Fibroblast of peridontal ligament (primary cell): ENCODE measurements around the gene PLCB2.

Experiments used
- DNase-seq: peaks from one replicate; pipeline ENCODE4 v3.0.0-alpha.2; 2010; ENCODE audit errors: extremely low read depth

PLCB2 gene

DNA sequence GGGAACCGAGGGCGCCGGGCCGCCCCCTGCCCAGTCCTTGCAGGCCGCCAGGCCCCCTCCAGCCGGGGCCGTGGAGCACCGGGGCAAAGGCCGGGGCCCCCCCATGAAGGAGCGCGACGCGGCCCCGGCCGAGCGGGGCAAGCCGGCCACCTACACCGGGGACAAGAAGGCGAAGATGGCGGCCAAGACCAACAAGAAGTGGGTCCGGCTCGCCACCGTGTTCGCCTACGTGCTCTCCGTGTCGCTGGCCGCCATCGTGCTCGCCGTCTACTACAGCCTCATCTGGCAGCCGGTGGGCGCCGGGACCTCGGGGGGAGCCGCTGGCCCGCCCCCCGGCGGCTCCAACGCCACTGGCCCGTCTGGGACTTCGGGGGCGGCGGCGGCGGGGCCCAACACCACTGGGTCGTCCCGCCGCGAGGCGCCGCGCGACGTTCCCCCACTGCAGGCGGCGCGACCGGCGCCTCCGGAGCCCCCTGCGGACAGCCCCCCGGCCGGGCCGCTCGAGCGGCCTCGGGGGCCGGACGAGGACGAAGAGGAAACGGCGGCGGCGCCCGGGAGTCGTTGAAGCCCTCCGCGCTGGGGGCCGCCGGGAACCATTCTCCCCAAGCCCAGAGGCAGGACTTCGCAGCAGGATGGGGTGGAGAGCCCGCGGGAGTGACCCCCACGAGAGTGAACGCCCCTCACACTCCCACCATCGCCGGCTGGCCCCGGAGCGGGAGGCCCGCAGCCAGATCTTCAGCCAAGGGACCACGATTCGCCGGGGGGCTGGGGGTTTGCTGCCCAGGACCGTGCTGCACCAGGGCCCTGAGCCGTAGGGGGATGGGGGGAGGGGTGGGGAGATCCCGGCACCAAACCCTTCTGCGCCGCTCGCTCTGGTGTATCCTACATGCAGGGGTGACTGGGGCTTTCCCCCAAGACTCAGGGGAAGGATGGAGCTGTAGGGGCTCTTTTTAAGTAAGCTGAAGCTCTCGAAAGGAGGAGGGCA lies 16.5 kb upstream of the PLCB2 start:
- no peak for DNase-seq

- DNase-seq, result peak; percentile 77
These were observed 15.7 kb upstream of the PLCB2 start, which contains the start of gene INAFM2 for GRCh38 chr15:40323239-40323952. INAFM2 (plus strand) TSS chr15:40323692; CDS start chr15:40324056, 364 bp downstream.

- DNase-seq, result no peak
These were observed 14.9 kb upstream of the PLCB2 start for GRCh38 chr15:40322531-40323238.

DNA sequence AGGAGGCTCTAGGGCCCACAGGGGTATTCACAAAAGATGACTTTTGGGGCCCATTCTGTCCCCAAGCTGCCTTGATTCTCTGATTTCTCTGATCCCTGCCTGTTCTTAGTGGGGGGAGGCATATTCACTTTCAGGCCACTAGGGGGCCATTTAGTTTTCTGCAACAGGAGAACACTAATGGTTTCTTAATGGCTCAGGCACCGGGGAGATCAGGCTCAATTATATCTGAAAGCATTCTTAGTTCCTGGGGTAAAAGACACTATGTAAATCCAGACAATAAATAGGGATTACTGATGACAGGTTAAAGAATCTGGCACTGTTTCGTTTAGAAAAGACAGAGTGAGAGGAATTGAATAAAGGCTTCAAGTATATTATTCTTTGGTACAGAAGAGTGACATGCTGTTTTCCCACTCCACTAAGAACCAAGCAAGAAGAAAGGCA lies 13.2 kb upstream of the PLCB2 start:
- peak; percentile 68 for DNase-seq

- DNase-seq, result no peak
These were observed 12.7 kb upstream of the PLCB2 start for GRCh38 chr15:40320409-40320808.

- DNase-seq, result no peak
These were observed 9.8 kb upstream of the PLCB2 start for GRCh38 chr15:40317580-40317979.

DNA sequence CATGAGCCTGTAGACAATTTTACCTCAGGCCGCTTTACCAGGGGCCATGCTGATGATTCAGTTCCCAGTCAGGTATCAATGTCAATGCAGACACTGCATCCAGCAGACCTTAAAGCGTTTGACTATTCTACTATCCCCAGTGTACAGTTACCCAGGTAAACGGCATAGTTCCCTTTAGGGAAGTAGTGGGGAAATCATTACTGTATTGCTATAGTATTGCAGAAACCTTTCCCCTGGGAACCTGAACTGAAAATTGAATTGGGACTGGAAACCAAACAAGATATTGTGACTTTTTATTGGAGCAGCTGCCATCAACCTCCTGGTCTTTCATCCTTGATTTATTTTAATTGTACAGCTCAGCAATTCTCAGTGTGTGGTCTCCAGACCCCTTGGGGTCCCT lies 9.2 kb upstream of the PLCB2 start:
- no peak for DNase-seq

DNA sequence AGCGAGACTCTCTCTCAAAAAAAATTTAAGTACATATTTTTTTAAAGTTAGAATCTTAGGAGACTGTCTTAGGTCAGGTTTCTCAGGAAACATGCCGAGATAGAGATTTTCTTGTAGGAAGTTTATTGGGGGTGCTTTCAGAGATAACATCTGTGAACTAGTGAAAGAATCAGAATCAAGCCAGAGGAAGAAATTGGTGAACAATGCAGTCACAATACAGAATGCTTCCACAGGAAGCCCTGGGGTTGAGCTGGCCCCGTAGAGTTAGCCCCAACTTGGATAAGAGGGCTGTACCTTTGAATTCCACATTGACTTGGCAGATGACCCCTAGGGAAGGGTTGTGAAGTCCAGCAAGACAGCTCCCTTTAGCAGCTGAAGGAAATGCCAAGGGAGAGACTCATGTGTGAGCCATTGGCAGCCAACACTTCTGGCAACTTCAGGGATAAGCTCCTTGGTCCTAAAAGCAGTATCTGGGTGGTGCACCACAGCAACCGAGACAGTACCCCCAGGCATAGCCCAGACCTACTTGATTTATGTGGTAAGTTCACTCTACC lies 7.1 kb upstream of the PLCB2 start:
- peak; percentile 47 for DNase-seq

- no peak for DNase-seq
These were observed 6.0 kb upstream of the PLCB2 start for GRCh38 chr15:40313531-40314398.

GRCh38 chr15:40312370-40313158 lies 4.8 kb upstream of the PLCB2 start:
- DNase-seq, result no peak

DNA sequence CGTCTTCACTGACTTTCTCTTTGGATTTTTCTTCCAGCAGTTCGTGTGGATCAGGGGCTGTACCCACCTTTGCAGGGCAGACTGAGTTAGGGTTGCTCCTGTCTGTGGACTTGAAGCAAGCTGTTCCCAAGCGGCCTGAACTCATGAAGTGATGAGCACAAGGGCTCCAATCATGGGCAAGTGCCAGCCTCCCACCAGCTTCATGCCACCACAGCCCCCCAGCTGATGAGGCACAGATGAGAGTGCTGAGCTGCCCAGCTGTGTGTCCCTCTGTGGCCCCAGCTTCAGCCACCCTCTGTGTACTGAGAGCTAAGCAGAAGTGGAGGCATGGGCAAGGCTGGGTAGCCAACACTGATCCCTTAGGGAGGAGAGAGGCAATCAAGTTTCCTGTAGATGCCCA lies 3.3 kb upstream of the PLCB2 start:
- DNase-seq, result no peak

GRCh38 chr15:40310001-40310959 lies 2.5 kb upstream of the PLCB2 start:
- peak; percentile 23 for DNase-seq

- DNase-seq, result no peak
These were observed 1.7 kb upstream of the PLCB2 start for GRCh38 chr15:40309344-40309862.

- DNase-seq, result no peak
These were observed 827 bp downstream of the PLCB2 start for GRCh38 chr15:40306908-40307307.

DNA sequence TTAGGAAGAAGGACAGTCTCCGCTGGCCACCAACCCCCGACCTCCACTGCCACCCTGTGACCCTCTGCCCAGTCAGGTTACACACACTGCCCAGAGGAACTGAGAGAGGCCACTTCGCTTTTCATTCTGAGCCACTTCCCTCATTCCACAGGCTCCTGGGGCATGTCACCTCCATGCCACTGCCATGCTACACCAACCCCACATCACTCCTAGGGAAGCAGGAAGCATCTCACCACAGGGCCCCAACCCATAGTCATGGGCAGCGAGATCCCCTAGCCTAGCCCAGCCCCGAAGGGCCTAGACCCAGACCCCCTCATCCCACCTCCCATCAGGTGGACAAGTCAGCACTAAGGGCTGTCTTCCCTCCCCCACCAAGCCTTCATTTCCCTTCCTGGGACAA lies 1.4 kb downstream of the PLCB2 start:
- DNase-seq, result no peak

DNA sequence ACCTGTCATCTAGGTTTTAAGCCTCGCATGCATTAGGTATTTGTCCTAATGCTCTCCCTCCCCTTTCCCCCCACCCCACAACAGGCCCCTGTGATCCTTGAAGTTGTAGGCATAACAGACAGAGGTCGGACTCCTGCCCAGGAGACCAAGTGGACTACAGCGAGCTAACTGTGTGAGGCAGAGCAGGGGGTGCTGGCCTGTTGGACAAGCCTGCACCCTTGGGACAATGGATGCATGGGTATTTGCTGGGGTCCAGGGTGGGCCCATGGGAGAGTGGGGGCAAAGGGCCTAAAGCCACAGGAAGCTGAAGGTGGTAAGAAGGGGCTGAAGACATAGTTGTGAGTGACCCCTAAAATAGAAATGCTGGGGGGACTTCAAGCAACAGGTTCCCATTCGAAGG lies 2.5 kb downstream of the PLCB2 start:
- DNase-seq, result no peak

DNA sequence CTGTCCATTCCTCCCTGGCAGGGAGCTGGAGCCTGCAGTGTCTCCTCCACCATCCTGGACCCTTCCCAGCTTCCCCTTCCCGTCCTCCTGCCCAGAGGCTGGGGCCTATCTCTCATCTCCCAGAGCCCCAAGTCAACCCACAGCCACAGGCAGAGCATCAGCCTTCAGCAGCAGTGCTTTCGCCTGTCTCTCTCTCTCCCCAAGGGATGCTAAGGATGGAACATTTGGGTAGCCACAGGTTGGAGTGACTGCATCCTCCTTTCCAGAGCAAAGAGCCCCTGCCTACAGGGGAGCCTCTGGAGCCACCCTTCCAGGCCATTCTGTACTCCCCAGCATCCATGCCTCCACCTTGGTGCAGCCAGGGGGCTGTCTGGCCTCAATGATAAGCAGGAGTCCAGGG lies 4.2 kb downstream of the PLCB2 start:
- DNase-seq, result no peak

- no peak for DNase-seq
These were observed 4.8 kb downstream of the PLCB2 start for GRCh38 chr15:40302981-40303380.
